Measurements from ENCODE around the gene CHCHD1.

- no peak for TF ChIP-seq CTCF (IDR thresholded peaks at IDR 0.05; ENCODE audit: poor library complexity)
- TF ChIP-seq EZH2 (IDR thresholded peaks at IDR 0.05; ENCODE audit: borderline replicate concordance) = no peak
- TF ChIP-seq EZH2phosphoT487 (IDR thresholded peaks at IDR 0.05; ENCODE audit: low read depth, severe bottlenecking, unreplicated experiment) = no peak
These were observed 16.8 kb upstream of the CHCHD1 start for GRCh38 chr10:73765066-73765465.
